ENCODE data around the gene DKK1.

Gene DKK1

DNA sequence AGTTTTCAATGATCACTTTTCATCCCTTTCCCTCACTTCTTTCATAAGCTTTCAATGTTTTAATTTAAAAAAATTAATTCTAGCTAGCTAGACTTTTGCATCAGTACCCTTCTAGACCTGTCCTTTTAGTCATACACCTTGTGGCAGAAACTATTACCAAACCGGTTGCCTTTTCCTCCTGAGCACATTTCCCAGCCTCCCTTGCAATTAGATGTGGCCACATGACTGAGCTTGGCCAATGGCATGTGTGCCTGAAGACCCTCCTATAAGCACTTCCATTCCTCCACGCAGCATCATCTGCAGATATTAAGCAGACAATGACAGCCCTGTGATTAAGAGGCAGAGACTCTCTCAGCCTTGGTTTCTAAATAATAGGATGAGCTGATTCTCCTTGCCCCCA, 12.3 kb downstream of the DKK1 start:
- TF ChIP-seq, protein P1, sequence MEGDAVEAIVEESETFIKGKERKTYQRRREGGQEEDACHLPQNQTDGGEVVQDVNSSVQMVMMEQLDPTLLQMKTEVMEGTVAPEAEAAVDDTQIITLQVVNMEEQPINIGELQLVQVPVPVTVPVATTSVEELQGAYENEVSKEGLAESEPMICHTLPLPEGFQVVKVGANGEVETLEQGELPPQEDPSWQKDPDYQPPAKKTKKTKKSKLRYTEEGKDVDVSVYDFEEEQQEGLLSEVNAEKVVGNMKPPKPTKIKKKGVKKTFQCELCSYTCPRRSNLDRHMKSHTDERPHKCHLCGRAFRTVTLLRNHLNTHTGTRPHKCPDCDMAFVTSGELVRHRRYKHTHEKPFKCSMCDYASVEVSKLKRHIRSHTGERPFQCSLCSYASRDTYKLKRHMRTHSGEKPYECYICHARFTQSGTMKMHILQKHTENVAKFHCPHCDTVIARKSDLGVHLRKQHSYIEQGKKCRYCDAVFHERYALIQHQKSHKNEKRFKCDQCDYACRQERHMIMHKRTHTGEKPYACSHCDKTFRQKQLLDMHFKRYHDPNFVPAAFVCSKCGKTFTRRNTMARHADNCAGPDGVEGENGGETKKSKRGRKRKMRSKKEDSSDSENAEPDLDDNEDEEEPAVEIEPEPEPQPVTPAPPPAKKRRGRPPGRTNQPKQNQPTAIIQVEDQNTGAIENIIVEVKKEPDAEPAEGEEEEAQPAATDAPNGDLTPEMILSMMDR (conservative IDR thresholded peaks at IDR 0.05; ENCODE audit: control insufficient read depth, insufficient read depth, low read depth, low read length): no peak
- H3K4me3 ChIP-seq (ENCODE audit: control insufficient read depth, low read depth, low read length): no peak overlapping the region
- DNase-seq (ENCODE audit: low read depth): no peak

GRCh38 chr10:52331638-52332364, 17.7 kb downstream of the DKK1 start:
- H3K4me3 ChIP-seq (ENCODE audit: control insufficient read depth, low read depth, low read length): no peak overlapping the region
- DNase-seq (ENCODE audit: low read depth): no peak
- TF ChIP-seq, protein P1 (conservative IDR thresholded peaks at IDR 0.05; ENCODE audit: control insufficient read depth, insufficient read depth, low read depth, low read length): no peak

DNA sequence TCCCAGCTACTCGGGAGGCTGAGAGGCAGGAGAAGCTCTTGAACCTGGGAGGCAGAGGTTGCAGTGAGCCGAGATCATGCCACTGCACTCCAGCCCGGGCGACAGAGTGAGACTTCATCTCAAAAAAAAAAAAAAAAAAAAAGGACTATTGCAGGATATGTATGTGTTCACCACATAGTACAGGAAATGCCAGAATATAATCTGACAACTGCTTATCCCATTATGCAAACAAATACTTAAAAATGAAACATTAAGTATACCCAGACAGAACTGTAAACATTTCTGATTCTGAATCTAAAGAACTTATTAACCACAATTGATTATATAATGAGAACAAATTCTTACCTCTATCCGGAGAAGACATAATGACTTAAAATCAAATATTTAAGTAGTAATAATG, 18.7 kb downstream of the DKK1 start:
- H3K4me3 ChIP-seq (ENCODE audit: control insufficient read depth, low read depth, low read length): no peak overlapping the region
- TF ChIP-seq, protein P1 (conservative IDR thresholded peaks at IDR 0.05; ENCODE audit: control insufficient read depth, insufficient read depth, low read depth, low read length): no peak
- no peak for DNase-seq (ENCODE audit: low read depth)

DNA sequence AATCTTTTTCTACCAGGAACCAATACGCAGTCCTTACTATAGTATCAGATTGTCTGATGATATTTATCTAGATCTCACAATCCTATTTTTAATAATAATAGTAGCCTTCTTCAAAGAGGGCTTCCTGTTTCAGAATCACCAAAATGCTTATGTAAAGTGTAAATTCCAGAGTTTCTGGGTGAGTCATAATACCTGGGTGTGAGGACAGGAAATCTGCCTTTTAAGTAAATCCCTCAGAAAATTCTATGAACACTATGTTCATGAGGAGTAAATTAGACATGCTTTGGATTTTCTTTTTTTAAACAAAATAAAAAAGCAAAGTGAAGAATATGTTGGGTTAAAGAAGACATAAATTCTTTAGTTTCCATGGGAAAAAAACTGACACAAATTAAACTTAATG, 20.5 kb downstream of the DKK1 start:
- TF ChIP-seq, protein P1 (conservative IDR thresholded peaks at IDR 0.05; ENCODE audit: control insufficient read depth, insufficient read depth, low read depth, low read length): no peak
- H3K4me3 ChIP-seq (ENCODE audit: control insufficient read depth, low read depth, low read length): no peak overlapping the region
- peak; percentile 25 for DNase-seq (ENCODE audit: low read depth)

DNA sequence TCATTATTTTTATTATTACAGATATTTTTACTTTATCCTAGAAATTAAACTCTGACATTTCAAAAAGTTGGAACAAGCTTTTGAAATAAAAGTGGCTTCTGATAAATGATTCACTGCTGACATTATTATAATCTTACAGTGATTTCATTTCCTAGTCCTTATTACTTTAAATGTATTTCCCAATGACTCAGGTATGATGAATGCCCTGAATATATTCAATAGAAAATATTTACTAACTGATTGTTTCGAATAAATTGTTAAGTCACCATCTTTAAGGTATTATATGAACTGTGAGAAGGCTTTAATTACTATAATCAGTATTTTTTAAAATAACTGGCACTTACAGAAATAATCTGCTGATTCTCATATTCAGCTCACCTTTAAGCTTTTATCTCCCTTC, 21.6 kb downstream of the DKK1 start:
- TF ChIP-seq, protein P1 (conservative IDR thresholded peaks at IDR 0.05; ENCODE audit: control insufficient read depth, insufficient read depth, low read depth, low read length): no peak
- peak; percentile 17 for DNase-seq (ENCODE audit: low read depth)
- no peak overlapping the region for H3K4me3 ChIP-seq (ENCODE audit: control insufficient read depth, low read depth, low read length)

DNA sequence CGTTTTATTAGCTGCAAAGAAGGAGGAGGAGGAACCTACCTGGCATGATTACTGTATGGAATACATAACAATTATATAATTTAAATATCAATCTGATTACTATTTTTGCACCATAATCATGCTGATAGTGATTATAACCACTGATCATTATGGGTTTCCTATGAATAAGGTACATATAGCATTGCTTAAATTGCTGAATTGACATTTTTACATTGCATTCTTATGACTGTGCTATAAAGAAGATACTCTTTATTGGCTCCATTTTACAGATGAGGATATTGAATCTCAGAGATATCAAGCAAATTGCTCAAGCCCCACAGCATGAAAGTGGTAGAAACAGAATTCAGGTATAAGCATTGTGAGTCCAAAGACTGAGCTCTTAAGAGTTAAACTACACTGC, 23.1 kb downstream of the DKK1 start:
- TF ChIP-seq, protein P1 (conservative IDR thresholded peaks at IDR 0.05; ENCODE audit: control insufficient read depth, insufficient read depth, low read depth, low read length): no peak
- DNase-seq (ENCODE audit: low read depth): no peak
- no peak overlapping the region for H3K4me3 ChIP-seq (ENCODE audit: control insufficient read depth, low read depth, low read length)

Measured in fibroblast of mammary gland (primary cell).